ENCODE results near the gene ACBD7. TPM values are rescaled to one million over a fixed set of nuclear protein-coding genes. Genes with fewer than 3 reads are reported as not detected.
A peak's percentile ranks its signal among the peaks of the same experiment; 100 is the strongest.

Gene ACBD7
- total and polyA plus RNA-seq, 9 of the 15 experiments (the other 6 are each of a cell fraction or from before 2014, with no cell fraction given) = 0.21 to 3.2 (median 0.84) TPM

GRCh38 chr10:15097011-15097812 lies 8.6 kb upstream of the ACBD7 start, which contains the start of gene RPP38 (continued):
- TF ChIP-seq, protein P1, sequence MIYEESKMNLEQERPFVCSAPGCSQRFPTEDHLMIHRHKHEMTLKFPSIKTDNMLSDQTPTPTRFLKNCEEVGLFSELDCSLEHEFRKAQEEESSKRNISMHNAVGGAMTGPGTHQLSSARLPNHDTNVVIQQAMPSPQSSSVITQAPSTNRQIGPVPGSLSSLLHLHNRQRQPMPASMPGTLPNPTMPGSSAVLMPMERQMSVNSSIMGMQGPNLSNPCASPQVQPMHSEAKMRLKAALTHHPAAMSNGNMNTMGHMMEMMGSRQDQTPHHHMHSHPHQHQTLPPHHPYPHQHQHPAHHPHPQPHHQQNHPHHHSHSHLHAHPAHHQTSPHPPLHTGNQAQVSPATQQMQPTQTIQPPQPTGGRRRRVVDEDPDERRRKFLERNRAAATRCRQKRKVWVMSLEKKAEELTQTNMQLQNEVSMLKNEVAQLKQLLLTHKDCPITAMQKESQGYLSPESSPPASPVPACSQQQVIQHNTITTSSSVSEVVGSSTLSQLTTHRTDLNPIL (CRISPR knock-in tag; IDR thresholded peaks at IDR 0.05) = no peak
- TF ChIP-seq CBFA2T2 (conservative IDR thresholded peaks at IDR 0.05) (no peak), L3MBTL2 (IDR thresholded peaks at IDR 0.05) (peak; percentile 93), FOXK1 (CRISPR knock-in tag; IDR thresholded peaks at IDR 0.05; ENCODE audit: borderline replicate concordance) (no peak), MLX (CRISPR knock-in tag; conservative IDR thresholded peaks at IDR 0.05) (no peak), ATF1 (CRISPR knock-in tag; IDR thresholded peaks at IDR 0.05) (no peak), ATF1 (tag; IDR thresholded peaks at IDR 0.05) (peak; percentile 68), MEF2D (tag; conservative IDR thresholded peaks at IDR 0.05; ENCODE audit: low read depth) (no peak), CXXC5 (CRISPR knock-in tag; IDR thresholded peaks at IDR 0.05) (peak; percentile 86), ELF4 (CRISPR knock-in tag; IDR thresholded peaks at IDR 0.05) (no peak), CCAR2 (IDR thresholded peaks at IDR 0.05; ENCODE audit: low read depth, low read length) (no peak), GABPA (tag; conservative IDR thresholded peaks at IDR 0.05; ENCODE audit: low read depth) (peak; percentile 77), ZNF311 (CRISPR knock-in tag; IDR thresholded peaks at IDR 0.05) (no peak), NR4A1 (CRISPR knock-in tag; IDR thresholded peaks at IDR 0.05) (no peak), NR4A1 (tag; IDR thresholded peaks at IDR 0.05) (no peak), ZFPM2 (CRISPR knock-in tag; IDR thresholded peaks at IDR 0.05) (no peak), ETS2 (tag; IDR thresholded peaks at IDR 0.05; ENCODE audit: borderline replicate concordance, poor library complexity, severe bottlenecking) (no peak), ZNF589 (CRISPR knock-in tag; IDR thresholded peaks at IDR 0.05; ENCODE audit: low read depth) (no peak)
- TF ChIP-seq, protein P2, sequence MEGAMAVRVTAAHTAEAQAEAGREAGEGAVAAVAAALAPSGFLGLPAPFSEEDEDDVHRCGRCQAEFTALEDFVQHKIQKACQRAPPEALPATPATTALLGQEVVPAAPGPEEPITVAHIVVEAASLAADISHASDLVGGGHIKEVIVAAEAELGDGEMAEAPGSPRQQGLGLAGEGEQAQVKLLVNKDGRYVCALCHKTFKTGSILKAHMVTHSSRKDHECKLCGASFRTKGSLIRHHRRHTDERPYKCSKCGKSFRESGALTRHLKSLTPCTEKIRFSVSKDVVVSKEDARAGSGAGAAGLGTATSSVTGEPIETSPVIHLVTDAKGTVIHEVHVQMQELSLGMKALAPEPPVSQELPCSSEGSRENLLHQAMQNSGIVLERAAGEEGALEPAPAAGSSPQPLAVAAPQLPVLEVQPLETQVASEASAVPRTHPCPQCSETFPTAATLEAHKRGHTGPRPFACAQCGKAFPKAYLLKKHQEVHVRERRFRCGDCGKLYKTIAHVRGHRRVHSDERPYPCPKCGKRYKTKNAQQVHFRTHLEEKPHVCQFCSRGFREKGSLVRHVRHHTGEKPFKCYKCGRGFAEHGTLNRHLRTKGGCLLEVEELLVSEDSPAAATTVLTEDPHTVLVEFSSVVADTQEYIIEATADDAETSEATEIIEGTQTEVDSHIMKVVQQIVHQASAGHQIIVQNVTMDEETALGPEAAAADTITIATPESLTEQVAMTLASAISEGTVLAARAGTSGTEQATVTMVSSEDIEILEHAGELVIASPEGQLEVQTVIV (CRISPR knock-in tag; IDR thresholded peaks at IDR 0.05; ENCODE audit: borderline replicate concordance) = no peak
- TF ChIP-seq, protein P3, sequence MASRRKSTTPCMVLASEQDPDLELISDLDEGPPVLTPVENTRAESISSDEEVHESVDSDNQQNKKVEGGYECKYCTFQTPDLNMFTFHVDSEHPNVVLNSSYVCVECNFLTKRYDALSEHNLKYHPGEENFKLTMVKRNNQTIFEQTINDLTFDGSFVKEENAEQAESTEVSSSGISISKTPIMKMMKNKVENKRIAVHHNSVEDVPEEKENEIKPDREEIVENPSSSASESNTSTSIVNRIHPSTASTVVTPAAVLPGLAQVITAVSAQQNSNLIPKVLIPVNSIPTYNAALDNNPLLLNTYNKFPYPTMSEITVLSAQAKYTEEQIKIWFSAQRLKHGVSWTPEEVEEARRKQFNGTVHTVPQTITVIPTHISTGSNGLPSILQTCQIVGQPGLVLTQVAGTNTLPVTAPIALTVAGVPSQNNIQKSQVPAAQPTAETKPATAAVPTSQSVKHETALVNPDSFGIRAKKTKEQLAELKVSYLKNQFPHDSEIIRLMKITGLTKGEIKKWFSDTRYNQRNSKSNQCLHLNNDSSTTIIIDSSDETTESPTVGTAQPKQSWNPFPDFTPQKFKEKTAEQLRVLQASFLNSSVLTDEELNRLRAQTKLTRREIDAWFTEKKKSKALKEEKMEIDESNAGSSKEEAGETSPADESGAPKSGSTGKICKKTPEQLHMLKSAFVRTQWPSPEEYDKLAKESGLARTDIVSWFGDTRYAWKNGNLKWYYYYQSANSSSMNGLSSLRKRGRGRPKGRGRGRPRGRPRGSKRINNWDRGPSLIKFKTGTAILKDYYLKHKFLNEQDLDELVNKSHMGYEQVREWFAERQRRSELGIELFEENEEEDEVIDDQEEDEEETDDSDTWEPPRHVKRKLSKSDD (conservative IDR thresholded peaks at IDR 0.05; ENCODE audit: low read length) = no peak
- TF ChIP-seq, protein P4, sequence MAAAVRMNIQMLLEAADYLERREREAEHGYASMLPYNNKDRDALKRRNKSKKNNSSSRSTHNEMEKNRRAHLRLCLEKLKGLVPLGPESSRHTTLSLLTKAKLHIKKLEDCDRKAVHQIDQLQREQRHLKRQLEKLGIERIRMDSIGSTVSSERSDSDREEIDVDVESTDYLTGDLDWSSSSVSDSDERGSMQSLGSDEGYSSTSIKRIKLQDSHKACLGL (CRISPR knock-in tag; IDR thresholded peaks at IDR 0.05; ENCODE audit: borderline replicate concordance, poor library complexity, severe bottlenecking) = no peak
